ENCODE results near the gene RGS3.

The RGS3 gene

GRCh38 chr9:113590991-113591898, 127.7 kb downstream of the RGS3 start:
- peak; percentile 92 for DNase-seq

GRCh38 chr9:113591899-113592625, 128.5 kb downstream of the RGS3 start:
- no peak for DNase-seq

- no peak for DNase-seq
Observed at GRCh38 chr9:113592876-113593575, 129.5 kb downstream of the RGS3 start.

- peak; percentile 98 for DNase-seq
Observed at GRCh38 chr9:113593682-113594281, 130.3 kb downstream of the RGS3 start.

GRCh38 chr9:113594484-113595299, 131.2 kb downstream of the RGS3 start:
- no peak for DNase-seq

- no peak for DNase-seq
Observed at GRCh38 chr9:113596616-113597320, 133.2 kb downstream of the RGS3 start.

- DNase-seq: peak; percentile 26
Observed at GRCh38 chr9:113597390-113598241, 134.1 kb downstream of the RGS3 start.

- DNase-seq: peak; percentile 24
Observed at GRCh38 chr9:113598451-113598850, 134.9 kb downstream of the RGS3 start.

GRCh38 chr9:113598883-113599282, 135.4 kb downstream of the RGS3 start:
- DNase-seq: peak; percentile 30

GRCh38 chr9:113599646-113600022, 136.1 kb downstream of the RGS3 start:
- peak; percentile 92 for DNase-seq

GRCh38 chr9:113600023-113600823, 136.7 kb downstream of the RGS3 start:
- DNase-seq: peak; percentile 55

GRCh38 chr9:113600871-113601614, 137.5 kb downstream of the RGS3 start:
- peak; percentile 66 for DNase-seq

GRCh38 chr9:113601656-113602055, 138.1 kb downstream of the RGS3 start:
- DNase-seq: peak; percentile 56

GRCh38 chr9:113602126-113603047, 138.9 kb downstream of the RGS3 start:
- peak; percentile 91 for DNase-seq

GRCh38 chr9:113603048-113603375, 139.5 kb downstream of the RGS3 start:
- no peak for DNase-seq

- no peak for DNase-seq
Observed at GRCh38 chr9:113603773-113604172, 140.2 kb downstream of the RGS3 start.

GRCh38 chr9:113604393-113604792, 140.9 kb downstream of the RGS3 start:
- DNase-seq: no peak

GRCh38 chr9:113606510-113606909, 143.0 kb downstream of the RGS3 start:
- no peak for DNase-seq

Measured in femur (tissue), 1 donor.